Measurements from ENCODE around the gene DLGAP4. TPM values are rescaled to one million over a fixed set of nuclear protein-coding genes. Genes with fewer than 3 reads are reported as not detected.

Gene DLGAP4
- total RNA-seq, 1 donor from 2014 or later, result 22.0 TPM

- DNase-seq (ENCODE audit: low spot score in 2 of 2), result no peak
- FAIRE-seq, result no peak
Measured at GRCh38 chr20:36435124-36435523, 129.0 kb downstream of the DLGAP4 start.

DNA sequence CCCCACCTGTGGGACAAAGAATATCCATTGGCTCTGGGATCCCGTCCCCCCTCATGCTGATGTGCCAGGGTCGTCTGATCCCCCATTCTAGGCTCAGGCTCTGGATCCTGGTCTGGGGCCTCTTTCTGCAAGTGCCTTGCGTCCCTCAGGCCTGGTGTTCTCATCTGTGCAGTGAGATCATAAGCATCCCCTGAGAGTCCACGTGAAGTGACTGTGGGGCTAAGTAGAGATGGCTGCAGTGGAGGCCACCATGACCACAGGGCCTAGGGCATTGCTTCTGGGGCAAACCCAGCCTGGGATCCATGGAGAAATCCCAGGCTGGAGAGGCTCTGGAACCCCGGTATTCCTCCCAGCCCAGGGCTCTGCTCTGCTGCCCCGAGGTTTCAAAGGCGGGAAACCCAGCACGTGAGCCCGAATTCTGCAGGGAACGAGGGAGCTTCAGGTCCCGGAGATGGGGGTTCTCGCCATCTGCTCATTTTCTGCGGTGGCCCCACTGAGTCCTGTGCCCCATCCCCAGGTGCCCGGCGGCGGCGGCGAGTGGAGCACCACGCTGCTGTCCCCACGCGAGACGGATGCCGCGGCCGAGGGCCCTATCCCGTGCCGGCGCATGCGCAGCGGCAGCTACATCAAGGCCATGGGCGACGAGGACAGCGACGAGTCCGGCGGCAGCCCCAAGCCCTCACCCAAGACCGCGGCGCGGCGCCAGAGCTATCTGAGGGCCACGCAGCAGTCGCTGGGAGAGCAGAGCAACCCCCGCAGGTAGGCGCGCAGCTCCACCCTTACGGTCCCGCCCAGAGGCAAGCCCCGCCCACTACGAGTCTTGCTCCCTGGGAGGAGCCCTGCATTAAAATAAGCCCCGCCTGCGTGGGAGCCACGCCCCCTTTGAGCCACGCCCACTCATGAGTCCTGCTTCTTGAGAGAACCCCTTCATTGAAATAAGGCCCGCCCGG, 129.7 kb downstream of the DLGAP4 start:
- FAIRE-seq (no peak), DNase-seq (ENCODE audit: low spot score in 2 of 2) (peak in 1 of 2 donors; percentile 60)

GRCh38 chr20:36439040-36439730, 133.0 kb downstream of the DLGAP4 start:
- DNase-seq (ENCODE audit: low spot score in 2 of 2) (peak; percentile 62 to 77), FAIRE-seq (no peak)

GRCh38 chr20:36439731-36440072, 133.6 kb downstream of the DLGAP4 start:
- no peak for DNase-seq (ENCODE audit: low spot score in 2 of 2)
- no peak for FAIRE-seq

DNA sequence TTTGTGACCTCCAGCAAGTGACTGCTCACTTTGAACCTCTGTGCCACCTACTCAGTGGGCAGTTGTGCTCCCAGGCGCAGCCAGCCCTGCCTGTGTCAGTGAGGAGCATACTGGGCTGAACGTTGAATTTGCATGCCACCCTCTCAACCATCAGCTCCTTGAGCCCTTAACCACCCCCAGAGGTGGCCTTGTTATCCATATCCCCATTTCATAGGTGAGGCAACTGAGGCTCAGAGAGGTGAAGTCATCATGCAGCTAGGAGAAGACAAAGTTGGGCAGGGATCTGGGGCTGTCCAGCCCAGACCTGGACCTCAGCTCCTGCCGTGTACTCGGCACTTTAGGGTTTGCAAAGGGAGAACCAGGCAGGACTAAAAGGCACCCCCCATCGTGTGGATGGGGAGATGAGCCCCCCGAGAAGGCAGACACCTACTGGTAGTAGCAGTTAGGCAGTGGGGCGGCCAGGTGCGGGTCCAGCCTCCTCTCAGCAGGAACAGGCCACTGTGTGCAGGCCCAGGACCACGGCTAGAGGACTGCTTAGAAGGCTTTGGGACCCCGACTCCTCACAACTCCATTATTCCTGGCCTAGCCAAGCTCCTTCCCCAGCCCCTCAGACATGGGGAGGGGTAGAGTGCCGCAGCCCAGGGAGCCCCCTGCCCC, 134.4 kb downstream of the DLGAP4 start:
- DNase-seq (ENCODE audit: low spot score in 2 of 2) (no peak), FAIRE-seq (no peak)

DNA sequence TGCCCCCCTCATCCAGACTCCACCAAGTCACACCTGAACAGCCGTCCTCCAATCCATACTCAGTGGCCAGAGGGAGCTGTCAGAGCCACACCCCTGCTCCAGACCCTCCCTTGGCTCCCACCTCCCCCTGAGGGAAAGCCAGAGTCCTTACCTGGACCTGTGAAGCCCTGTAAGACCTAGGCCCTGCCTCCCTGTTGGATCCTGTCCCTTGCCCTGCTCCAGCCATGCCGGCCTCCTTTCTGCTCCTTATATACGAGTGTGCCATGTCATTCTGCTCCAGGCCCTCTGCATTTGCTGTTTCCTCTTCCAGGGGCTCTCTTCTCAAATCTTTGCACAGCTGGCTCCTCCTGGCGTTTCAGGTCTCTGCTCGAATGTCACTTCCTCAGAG, 134.9 kb downstream of the DLGAP4 start:
- no peak for DNase-seq (ENCODE audit: low spot score in 2 of 2)
- FAIRE-seq, result no peak

DNA sequence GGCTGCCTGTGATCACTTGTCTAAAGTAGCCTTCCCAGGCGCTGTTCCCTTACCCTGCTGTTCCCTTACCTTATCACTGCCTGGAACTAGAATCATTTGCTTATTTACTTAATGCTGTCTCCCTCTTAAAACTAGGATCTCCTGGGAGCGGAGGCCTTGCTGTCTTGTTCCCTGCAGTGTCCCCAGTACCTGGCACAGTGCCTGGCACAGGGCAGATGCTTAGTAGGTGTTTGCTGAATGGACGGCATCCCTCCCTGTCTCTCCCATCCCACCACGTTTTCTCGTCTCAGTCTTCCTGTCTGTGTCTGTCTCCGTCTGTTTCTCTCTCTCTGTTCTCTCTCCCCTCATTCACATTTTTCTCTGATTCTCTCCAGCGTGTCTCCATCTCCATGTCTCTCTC, 135.3 kb downstream of the DLGAP4 start:
- DNase-seq (ENCODE audit: low spot score in 2 of 2) (no peak), FAIRE-seq (no peak)

DNA sequence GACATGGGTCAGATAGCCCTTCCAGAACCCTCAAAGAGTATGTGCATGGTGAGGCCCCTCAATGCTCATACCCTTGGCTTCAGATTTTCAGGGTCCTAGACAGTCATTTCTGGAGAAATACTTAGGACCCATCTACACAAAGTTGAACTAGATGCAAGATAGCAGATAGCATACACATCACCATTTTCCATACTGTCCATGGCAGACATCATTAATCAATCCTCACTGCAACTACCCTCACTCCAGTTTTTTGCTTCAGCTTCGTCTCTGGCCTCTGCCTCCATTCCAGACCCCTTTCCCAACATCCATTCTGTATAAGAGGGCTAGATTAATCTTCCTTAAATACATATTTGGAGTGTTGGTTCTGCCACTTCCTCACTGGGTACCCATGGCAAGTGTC, 139.7 kb downstream of the DLGAP4 start:
- FAIRE-seq, result no peak
- no peak for DNase-seq (ENCODE audit: low spot score in 2 of 2)

GRCh38 chr20:36446557-36446956, 140.4 kb downstream of the DLGAP4 start:
- FAIRE-seq, result no peak
- DNase-seq (ENCODE audit: low spot score in 2 of 2), result no peak

GRCh38 chr20:36447101-36447500, 141.0 kb downstream of the DLGAP4 start:
- DNase-seq (ENCODE audit: low spot score in 2 of 2) (no peak), FAIRE-seq (no peak)

DNA sequence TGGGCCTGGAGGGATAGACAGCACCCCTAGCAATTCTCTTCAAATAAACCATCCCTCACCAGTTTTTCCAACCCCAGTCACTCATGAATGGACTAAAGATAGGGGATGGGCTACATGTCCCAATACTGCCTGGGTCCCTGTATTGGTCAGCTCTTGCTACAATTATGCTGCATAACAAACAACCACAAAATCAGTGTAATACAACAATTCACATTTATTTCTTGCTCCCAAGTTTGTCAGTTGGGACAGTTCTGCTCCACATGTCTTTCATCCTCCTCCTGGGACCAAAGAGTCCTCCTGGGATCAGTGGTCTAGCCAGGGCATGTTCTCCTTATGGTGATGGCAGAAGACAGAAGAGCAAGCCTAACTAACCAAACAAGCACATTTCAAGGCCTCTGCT, 143.5 kb downstream of the DLGAP4 start:
- DNase-seq (ENCODE audit: low spot score in 2 of 2), result no peak
- FAIRE-seq, result no peak

DNA sequence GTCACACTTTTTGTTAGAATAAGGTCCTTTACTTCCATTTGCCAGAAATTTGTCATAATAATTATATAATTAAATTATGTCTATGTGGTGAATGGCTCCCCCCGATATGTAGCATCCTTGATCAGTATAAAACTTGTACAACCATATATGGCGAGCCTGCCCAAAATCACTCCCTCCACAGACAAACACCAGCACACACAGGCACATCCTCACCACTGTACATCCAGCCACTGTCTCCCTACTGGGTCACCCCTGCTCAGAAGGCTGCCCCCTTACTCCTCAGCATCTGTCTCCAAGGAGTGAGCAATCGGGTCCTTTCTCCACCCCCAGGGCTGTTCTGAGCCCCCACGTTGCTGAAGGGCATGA, 148.2 kb downstream of the DLGAP4 start:
- no peak for DNase-seq (ENCODE audit: low spot score in 2 of 2)
- FAIRE-seq, result no peak

- DNase-seq (ENCODE audit: low spot score in 2 of 2) (no peak), FAIRE-seq (no peak)
Measured at GRCh38 chr20:36454698-36455427, 148.7 kb downstream of the DLGAP4 start.

GRCh38 chr20:36455972-36456625, 150.0 kb downstream of the DLGAP4 start:
- DNase-seq (ENCODE audit: low spot score in 2 of 2) (no peak), FAIRE-seq (no peak)

DNA sequence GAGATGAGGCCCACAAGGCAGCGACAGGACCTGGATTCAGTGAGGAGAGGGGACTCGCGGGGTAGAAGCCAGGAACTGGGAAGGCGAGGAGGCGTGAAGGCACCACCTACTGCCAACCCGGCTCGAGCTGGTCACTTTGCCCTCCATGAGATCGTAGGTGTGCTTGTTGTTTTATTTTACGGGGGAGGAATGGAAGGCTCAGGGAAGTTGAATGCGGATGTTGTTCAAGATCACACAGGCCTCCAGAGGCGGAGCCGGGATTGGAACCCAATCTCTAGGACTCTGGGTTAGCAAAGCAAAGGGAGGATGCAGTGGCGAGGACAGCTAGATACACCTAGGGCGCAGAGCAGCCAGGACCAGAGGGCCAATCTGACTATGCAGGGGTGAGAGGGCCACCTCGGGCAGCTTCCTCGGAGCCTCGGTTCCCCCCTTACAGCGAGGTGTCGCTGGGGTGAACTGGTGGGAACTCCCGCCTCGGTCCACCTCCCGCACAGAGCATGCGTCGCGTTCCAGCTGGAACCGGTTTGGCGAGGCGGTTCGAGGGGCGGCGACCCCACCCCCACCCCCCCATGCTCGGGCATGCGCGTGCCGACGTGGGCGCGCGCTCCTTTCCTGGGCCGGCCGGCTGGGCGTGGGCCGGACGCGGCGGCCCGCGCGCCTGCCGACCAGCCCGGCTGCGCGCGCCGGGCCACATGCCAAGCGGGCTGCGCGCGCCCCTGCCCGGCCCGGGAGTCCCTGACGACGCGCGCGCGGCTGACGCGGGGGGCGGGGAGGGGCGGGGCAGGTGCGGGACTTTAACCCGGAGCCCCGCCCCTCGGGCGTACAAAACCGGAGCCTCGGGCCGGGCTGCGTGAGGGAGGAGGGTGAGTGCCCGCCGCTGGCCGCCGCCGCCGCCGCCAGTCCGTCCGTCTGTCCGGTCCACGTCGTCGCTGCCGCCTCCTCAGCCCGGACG, 154.8 kb downstream of the DLGAP4 start:
- DNase-seq (ENCODE audit: low spot score in 2 of 2) (peak; percentile 90 to 95), FAIRE-seq (no peak)

DNA sequence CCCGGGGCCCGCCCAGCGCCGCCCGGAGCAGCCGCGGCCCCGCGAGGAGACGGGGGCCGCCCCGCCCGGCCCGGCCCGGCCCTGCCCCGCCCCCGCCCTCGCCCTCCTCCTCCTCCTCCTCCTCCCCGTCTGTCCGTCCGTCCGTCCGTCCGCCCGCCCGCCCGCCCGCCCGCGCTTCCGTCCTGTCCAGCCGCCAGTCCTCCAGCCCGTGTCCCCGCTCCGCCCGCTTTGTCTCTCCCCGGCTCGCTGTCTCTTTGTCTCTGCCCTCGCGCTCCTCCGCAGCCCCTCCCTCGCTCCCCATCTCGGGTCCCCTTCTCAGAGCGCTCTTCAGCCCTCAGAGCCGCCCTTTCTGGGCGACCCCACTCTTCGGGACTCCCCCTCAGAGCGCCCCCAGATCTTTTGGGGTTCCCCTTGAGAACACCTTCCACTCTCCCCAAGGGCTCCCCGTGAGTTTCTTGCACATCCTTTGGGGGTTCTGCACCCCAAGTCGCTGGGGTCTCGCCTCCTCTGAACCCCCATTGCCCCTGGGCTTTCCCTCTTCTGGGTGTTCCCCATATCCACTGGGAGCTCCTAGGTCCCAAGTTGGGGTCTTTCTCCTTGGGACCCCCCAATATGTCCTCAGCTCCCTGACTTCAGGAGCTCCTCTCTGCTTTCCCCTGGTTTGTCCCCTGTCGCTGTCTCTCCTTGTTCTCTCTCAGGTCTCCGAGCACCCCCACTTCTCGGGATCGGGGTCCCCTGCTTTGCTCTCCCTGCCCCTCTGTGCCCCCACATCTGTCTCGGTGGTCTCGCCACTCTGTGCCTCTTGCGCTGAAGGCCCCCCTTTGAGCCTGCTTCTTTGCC, 155.7 kb downstream of the DLGAP4 start:
- peak; percentile 55 to 59 for DNase-seq (ENCODE audit: low spot score in 2 of 2)
- no peak for FAIRE-seq

GRCh38 chr20:36462440-36463211, 156.5 kb downstream of the DLGAP4 start:
- no peak for FAIRE-seq
- DNase-seq (ENCODE audit: low spot score in 2 of 2), result no peak

Data from frontal cortex (tissue), 4 donors.